NCI-H146 treated with DMSO at 0.1 percent for 48 hours (cell line): Measurements from ENCODE around the gene ZNF444.
A peak's percentile ranks its signal among the peaks of the same experiment; 100 is the strongest.
"Not testable (repeated sequence)": the region's sequence is repeated elsewhere in the genome, so short reads cannot be mapped to it uniquely, and the experiment has no call there.

Source experiments
- DNase-seq: peaks from one replicate; lab custom pipeline; 2025; ENCODE audit not compliant: unreplicated experiment; lab: John Stamatoyannopoulos, UW

ZNF444 gene

DNA sequence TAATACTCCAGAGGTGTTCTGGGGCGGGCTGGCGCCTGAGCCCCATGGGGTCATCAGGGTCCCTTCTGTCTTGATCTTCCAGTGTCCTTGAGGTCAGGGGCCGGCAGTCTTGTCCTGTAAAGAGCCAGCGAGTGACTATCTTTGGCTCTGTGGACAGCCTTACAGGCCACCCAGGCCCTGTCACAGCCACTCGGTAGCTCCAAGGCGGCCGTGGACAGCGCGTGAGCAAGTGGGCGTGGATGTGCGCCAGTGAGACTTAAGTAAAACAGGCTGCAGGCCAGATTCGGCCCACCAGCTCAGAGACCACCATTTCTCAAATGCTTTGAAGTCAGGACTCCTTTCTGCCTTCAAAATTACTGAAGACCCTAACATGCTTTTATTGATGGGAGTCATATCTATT lies 3.7 kb downstream of the ZNF444 start:
- no peak for DNase-seq

DNA sequence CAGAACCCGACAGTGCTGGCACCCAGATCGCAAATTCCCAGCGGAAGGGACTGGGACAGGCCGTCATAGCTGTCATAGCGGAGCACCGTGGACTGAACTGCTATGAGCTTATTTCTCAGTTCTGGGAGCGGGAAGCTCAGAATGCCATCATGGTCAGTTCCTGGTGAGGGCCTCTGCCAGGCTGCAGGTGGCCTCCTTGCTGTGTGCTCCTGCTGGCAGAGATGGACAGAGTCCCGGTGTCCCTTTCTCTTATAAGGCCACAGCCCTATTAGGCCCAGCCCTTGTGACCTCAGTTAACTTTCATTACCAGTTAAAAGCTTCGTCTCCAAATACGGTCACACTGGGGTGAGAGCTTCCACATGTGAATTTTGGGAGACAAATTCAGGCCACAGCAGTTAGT lies 4.6 kb downstream of the ZNF444 start:
- DNase-seq = no peak

DNA sequence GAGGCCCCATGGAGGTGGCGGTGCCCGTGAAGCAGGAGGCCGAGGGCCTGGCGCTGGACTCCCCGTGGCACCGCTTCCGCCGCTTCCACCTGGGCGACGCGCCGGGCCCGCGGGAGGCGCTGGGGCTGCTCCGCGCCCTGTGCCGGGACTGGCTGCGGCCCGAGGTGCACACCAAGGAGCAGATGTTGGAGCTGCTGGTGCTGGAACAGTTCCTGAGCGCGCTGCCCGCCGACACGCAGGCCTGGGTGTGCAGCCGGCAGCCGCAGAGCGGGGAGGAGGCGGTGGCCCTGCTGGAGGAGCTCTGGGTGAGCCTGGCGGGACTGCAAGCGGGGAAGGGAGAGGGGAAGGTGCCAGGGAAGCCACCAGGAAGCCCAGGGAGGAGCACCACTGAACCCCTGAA lies 5.8 kb downstream of the ZNF444 start:
- no peak for DNase-seq

DNA sequence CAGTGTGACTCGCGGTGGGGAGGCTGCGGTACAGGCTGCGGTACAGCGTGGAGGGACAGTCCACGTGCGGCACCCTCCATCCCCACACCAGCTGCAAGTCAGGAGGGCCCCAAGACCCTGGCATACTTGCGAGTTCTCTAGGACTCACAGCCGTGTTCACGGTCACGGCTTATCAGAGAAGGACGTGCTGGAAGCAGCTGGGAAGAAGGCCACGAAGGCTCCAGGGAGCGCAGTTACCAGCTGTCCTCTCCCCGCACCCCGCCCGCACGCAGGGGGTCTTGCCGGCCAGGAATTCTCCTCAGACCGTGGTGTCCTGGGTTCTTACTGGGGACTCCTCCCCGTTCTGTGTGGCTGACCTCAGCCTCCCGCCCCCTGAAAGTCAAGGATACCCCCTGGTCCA lies 6.2 kb downstream of the ZNF444 start:
- no peak for DNase-seq

- DNase-seq = no peak
Observed at GRCh38 chr19:56148096-56148495, 7.0 kb downstream of the ZNF444 start.

GRCh38 chr19:56148955-56149655 lies 8.0 kb downstream of the ZNF444 start:
- DNase-seq = not testable (repeated sequence)

- no peak for DNase-seq
Observed at GRCh38 chr19:56149656-56150038, 8.6 kb downstream of the ZNF444 start.

- DNase-seq = no peak
Observed at GRCh38 chr19:56150358-56150757, 9.3 kb downstream of the ZNF444 start.

GRCh38 chr19:56152644-56153043 lies 11.6 kb downstream of the ZNF444 start:
- DNase-seq = no peak

- DNase-seq = no peak
Observed at GRCh38 chr19:56153507-56153906, 12.4 kb downstream of the ZNF444 start.

DNA sequence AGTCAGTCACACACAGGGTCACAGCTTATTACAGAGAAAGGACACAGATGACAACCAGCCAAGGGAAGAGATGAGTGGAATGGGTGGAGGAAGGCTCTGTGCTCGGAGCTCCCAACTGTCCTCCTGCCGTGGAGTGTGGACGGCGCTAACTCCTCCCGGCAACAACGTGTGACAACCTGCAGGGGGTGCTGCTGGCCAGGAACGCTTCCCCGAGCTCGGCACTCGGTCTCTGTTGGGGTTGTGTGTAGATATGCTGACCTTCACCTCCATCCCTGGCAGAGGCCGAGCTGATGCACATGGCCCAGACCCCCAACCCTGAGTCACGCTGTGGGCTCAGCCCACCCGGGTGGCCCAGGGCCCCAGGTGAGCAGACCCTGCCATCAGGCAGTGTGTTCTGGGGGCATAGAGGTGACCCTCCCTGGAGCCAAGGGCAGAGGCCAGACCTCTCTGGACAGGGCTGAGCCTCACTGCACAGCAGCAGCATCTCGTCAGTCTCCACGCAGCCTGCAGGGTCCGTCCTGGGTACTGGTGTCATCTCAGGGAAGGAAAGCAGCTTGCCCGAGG lies 14.1 kb downstream of the ZNF444 start:
- no peak for DNase-seq

GRCh38 chr19:56156768-56157167 lies 15.7 kb downstream of the ZNF444 start:
- DNase-seq = no peak

GRCh38 chr19:56158170-56158757 lies 17.2 kb downstream of the ZNF444 start:
- no peak for DNase-seq

- no peak for DNase-seq
Observed at GRCh38 chr19:56159009-56159559, 18.0 kb downstream of the ZNF444 start.

DNA sequence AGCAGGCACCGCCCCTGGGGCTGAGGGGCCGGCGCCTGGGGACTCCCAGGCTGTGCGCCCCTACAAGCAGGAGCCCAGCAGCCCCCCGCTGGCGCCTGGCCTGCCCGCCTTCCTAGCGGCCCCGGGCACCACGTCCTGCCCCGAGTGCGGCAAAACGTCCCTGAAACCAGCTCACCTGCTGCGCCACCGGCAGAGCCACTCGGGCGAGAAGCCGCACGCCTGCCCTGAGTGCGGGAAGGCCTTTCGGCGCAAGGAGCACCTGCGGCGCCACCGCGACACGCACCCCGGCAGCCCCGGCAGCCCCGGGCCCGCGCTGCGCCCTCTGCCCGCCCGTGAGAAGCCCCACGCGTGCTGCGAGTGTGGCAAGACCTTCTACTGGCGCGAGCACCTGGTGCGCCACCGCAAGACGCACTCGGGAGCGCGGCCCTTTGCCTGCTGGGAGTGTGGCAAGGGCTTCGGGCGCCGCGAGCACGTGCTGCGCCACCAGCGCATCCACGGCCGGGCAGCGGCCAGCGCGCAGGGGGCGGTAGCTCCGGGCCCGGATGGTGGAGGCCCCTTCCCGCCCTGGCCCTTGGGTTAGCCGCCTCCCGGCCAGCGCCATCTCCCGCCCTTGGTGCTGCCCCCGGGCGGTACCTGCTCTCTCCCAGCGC lies 18.7 kb downstream of the ZNF444 start:
- DNase-seq = no peak

- no peak for DNase-seq
Observed at GRCh38 chr19:56161534-56161933, 20.4 kb downstream of the ZNF444 start.

DNA sequence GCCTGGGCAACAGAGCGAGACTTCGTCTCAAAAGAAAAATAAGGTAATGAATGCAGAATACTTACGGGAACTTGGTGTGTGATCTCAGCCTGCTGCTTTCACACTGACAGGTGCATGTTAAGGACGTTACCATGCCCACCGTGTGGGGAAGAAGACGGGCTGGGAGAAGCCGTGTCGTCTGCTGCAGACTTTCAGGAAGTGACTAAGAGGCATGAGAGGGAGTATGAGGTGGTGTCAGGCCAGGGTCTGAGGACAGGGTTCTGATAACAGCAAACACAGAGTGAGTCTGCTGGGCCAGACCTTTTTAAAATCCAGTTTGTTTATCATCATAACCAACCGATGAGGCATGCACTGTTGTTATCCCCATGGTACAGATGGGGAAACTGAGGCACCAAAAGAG lies 21.2 kb downstream of the ZNF444 start:
- DNase-seq = no peak

- DNase-seq = no peak
Observed at GRCh38 chr19:56163097-56163496, 22.0 kb downstream of the ZNF444 start.

DNA sequence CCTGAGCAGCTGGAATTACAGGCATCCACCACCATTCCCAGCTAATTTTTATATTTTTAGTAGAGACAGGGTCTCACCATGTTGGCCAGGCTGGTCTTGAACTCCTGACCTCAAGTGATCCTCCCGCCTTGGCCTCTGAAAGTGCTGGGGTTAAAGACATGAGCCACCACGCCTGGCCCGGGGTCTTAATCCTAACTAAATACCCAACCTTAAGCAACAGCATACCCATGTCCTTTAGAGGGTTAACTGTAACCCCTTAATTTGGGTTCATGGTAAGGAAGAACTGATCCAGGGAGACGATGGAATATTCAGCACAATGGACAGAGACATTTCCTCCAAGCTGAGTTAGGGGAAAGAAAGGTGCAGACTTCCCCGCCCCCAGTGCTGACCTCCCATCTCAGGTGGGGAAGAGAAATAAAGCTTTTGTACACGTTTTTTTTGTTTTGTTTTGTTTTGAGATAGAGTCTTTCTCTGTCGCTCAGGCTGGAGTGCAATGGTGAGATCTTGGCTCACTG lies 26.0 kb downstream of the ZNF444 start:
- DNase-seq = no peak

GRCh38 chr19:56170261-56170660 lies 29.2 kb downstream of the ZNF444 start:
- no peak for DNase-seq

DNA sequence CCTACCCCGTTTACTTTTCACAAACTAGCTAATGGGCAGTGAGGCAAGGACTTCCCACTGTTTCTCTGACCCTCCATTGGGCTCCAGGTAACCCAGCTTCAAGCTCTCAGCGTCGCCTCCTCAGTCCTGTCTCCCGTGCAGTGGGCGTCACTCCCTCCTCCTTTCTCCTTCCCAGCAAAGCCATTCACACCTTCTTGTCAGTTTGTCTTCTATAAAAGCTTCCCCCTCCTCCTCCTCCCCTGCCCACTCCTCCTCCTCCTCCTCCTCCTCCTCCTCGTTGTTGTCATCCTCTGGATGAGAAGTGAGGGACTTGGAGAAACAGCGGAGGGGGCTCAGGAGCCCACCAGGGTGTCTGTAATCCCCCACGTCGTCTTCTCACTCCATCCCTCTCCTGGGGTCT lies 33.0 kb downstream of the ZNF444 start:
- no peak for DNase-seq

DNA sequence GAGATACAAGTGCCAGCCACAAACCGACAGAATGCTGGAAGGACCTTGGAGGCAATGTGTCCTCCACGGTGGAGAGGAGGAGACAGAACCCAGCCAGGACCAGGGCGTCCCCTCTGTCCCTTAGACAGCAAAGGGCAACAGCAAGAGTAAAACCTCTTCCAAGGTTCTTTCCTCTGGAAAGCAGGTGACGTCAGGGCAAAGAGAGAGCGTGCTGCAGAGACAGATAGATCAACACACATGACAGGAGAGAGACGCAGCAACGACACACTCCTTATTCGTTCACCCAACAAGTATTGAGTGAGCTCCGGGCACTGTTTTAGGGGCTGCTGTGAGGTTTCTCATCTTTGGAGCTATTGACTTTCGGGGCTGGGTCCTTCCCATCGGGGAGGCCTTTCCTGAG lies 33.5 kb downstream of the ZNF444 start:
- peak; percentile 17 for DNase-seq
